ENCODE data around the gene DLG3. TPM values are rescaled to one million over a fixed set of nuclear protein-coding genes. Genes with fewer than 3 reads are reported as not detected.
"Not testable (repeated sequence)": the region's sequence is repeated elsewhere in the genome, so short reads cannot be mapped to it uniquely, and the experiment has no call there.

DLG3 gene
- total RNA-seq (10 to 100 TPM; 27.3 to 40.5 TPM), polyA plus RNA-seq (ENCODE audit: insufficient read length in 2 of 2) (10 to 100 TPM; 47.9 to 50.1 TPM)
- long read RNA-seq, donor 1, full-length matches to known transcripts, result 2 of 2 reads
- long read RNA-seq, donor 1, partial matches to known transcripts, result 0 of 2 reads
- long read RNA-seq, donor 1, other reads (novel, unspliced or antisense), result 0 of 2 reads
- long read RNA-seq, donor 2, result 0 reads
- long read RNA-seq, donor 3, result 0 reads
- long read RNA-seq, donor 4, full-length matches to known transcripts, result 3 of 43 reads
- long read RNA-seq, donor 4, partial matches to known transcripts, result 40 of 43 reads
- long read RNA-seq, donor 4, other reads (novel, unspliced or antisense), result 0 of 43 reads

DNA sequence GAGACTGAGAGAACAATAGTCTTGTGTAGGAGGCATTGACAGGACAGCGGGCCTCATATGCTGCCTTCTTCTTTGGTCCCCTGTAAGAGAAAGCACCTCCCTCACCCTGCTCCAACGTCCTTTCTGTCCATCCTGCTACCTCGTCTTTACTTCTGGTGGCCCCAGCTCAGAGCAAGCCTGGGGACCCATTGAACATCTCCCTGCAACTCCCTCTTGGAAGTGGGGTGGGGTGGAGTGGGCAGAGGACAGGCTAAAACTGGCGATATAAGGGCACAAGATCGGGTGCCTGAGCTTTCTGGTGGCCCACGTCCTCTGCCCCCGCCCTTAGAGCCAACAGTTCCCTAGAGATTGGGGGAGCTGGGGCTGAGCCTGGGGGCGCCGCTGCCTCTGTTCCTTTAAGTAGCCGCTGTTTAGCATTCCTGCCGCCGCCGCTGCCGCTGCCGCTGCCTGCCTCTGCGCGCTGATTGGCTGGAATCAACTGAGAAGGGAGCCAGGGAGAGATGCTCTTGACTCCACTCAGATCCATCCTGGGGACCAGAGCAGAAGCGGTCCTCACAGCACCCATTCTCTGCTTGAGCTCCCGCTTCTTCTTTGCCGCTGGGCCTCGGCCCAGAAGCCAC, at the start of gene DLG3:
DLG3 (plus strand) TSS at position 510 of the 620 bp plus-strand sequence. CDS start 367 bp downstream, outside the sequence.
- peaks cover 8% of the 10 kb centered on the region for H3K27me3 ChIP-seq (ENCODE audit: control insufficient read depth, insufficient read depth, low read length)
- no peaks in the 10 kb centered on the region for H3K9me3 ChIP-seq (ENCODE audit: control insufficient read depth, insufficient read depth, low read length)
- peaks cover 3% of the 10 kb centered on the region for H3K36me3 ChIP-seq (ENCODE audit: control insufficient read depth, insufficient read depth, low read length)
- H3K4me1 ChIP-seq (ENCODE audit: control insufficient read depth, insufficient read depth, low read length), result peaks cover 21% of the 10 kb centered on the region
- peak in 4 of 6 donors; percentile 54 to 94 (median 76) for DNase-seq (ENCODE audit: low read depth in 4 of 6, low spot score in 6 of 6)
- peak within 1 kb of the TSS; percentile 39 for H3K4me3 ChIP-seq (ENCODE audit: low read depth, low read length)
- WGBS (ENCODE audit: insufficient coverage), result 19% methylated on average over 18 of the region's 21 CpGs
- H3K27ac ChIP-seq (ENCODE audit: low read depth, low read length), result no peak within 1 kb of the TSS

DNA sequence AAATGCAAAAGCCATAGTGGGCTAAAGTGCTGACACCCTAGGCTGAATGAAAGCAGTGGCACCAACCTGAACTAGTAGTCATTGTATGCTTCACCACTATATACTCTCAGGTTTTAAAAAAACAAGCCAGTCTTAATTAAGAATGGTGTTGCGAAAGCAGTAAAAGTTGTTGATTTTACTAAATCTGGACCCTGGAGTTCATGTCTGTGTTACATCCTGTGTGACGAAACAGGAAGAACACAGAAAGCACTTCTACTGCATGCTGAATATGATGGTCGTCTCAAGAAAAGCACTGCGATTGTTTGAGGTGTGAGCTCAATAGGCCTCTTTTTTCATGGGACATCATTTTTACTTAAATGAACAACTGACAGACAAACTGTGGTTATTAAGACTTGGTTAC, 45.7 kb upstream of the DLG3 start:
- Histone ChIP-seq H3K4me1 (ENCODE audit: control insufficient read depth, insufficient read depth, low read length) (no peaks in the 10 kb centered on the region), H3K27me3 (ENCODE audit: control insufficient read depth, insufficient read depth, low read length) (no peaks in the 10 kb centered on the region), H3K27ac (ENCODE audit: low read depth, low read length) (no peak overlapping the region), H3K36me3 (ENCODE audit: control insufficient read depth, insufficient read depth, low read length) (no peaks in the 10 kb centered on the region), H3K4me3 (ENCODE audit: low read depth, low read length) (no peak overlapping the region), H3K9me3 (ENCODE audit: control insufficient read depth, insufficient read depth, low read length) (no peaks in the 10 kb centered on the region)
- WGBS (ENCODE audit: insufficient coverage), result 83% methylated on average over 2 of the region's 4 CpGs
- DNase-seq (ENCODE audit: low read depth in 4 of 6, low spot score in 6 of 6), result no peak

GRCh38 chrX:70400181-70400580, 44.5 kb upstream of the DLG3 start:
- not testable (repeated sequence) for DNase-seq (ENCODE audit: low read depth in 4 of 6, low spot score in 6 of 6); H3K36me3 ChIP-seq (ENCODE audit: control insufficient read depth, insufficient read depth, low read length); H3K4me3 ChIP-seq (ENCODE audit: low read depth, low read length); H3K4me1 ChIP-seq (ENCODE audit: control insufficient read depth, insufficient read depth, low read length); H3K27ac ChIP-seq (ENCODE audit: low read depth, low read length); H3K9me3 ChIP-seq (ENCODE audit: control insufficient read depth, insufficient read depth, low read length); H3K27me3 ChIP-seq (ENCODE audit: control insufficient read depth, insufficient read depth, low read length)
- no CpG with 5 or more reads among the region's 3 CpGs for WGBS (ENCODE audit: insufficient coverage)

- Histone ChIP-seq H3K27ac (ENCODE audit: low read depth, low read length) (no peak overlapping the region), H3K4me1 (ENCODE audit: control insufficient read depth, insufficient read depth, low read length) (no peaks in the 10 kb centered on the region), H3K4me3 (ENCODE audit: low read depth, low read length) (no peak overlapping the region), H3K27me3 (ENCODE audit: control insufficient read depth, insufficient read depth, low read length) (no peaks in the 10 kb centered on the region), H3K36me3 (ENCODE audit: control insufficient read depth, insufficient read depth, low read length) (no peaks in the 10 kb centered on the region), H3K9me3 (ENCODE audit: control insufficient read depth, insufficient read depth, low read length) (no peaks in the 10 kb centered on the region)
- WGBS (ENCODE audit: insufficient coverage), result no CpG with 5 or more reads among the region's 2 CpGs
- no peak for DNase-seq (ENCODE audit: low read depth in 4 of 6, low spot score in 6 of 6)
Observed at GRCh38 chrX:70402721-70403120, 41.9 kb upstream of the DLG3 start.

DNA sequence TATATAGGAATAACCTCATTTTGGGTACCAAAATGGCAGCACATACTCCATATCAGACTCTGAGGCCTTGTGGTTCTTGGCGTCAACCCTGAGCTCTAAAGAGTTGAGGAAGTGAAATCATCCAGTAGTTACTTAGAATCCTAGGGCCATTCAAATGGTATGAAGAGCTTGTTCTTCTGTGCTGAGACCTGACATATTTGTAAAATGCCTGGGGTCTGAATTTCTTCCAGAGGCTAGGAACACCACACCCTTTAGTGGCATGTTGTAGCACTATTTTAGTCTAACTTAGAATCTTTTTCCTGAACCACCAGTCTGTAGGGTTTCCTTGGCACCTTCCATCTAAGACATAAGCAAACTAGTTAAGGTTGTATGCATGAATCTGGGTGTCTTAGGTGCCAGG, 39.6 kb upstream of the DLG3 start:
- Histone ChIP-seq H3K27me3 (ENCODE audit: control insufficient read depth, insufficient read depth, low read length) (no peaks in the 10 kb centered on the region), H3K36me3 (ENCODE audit: control insufficient read depth, insufficient read depth, low read length) (no peaks in the 10 kb centered on the region), H3K27ac (ENCODE audit: low read depth, low read length) (no peak overlapping the region), H3K4me1 (ENCODE audit: control insufficient read depth, insufficient read depth, low read length) (no peaks in the 10 kb centered on the region), H3K9me3 (ENCODE audit: control insufficient read depth, insufficient read depth, low read length) (no peaks in the 10 kb centered on the region), H3K4me3 (ENCODE audit: low read depth, low read length) (no peak overlapping the region)
- no peak for DNase-seq (ENCODE audit: low read depth in 4 of 6, low spot score in 6 of 6)
- no CpG with 5 or more reads among the region's 1 CpG for WGBS (ENCODE audit: insufficient coverage)

DNA sequence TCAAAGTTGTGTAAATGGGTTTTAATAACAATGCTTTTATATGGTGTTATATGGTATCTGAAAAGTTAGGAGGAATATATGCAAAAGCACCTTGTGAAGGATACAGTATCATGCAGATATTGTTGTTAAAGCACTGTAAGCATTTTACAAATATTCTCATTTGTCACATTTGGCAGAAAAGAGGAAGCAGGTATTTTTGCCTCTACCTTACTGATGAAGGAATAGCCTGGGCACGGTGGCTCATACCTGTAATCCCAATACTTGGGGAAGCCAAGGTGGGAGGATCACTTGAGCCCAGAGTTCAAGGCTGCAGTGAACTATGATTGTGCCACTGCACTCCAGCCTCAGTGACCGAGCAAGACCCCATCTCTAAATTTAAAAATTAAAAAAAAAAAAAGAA, 33.7 kb upstream of the DLG3 start:
- Histone ChIP-seq H3K9me3 (ENCODE audit: control insufficient read depth, insufficient read depth, low read length) (no peaks in the 10 kb centered on the region), H3K27ac (ENCODE audit: low read depth, low read length) (no peak overlapping the region), H3K4me1 (ENCODE audit: control insufficient read depth, insufficient read depth, low read length) (no peaks in the 10 kb centered on the region), H3K4me3 (ENCODE audit: low read depth, low read length) (no peak overlapping the region), H3K27me3 (ENCODE audit: control insufficient read depth, insufficient read depth, low read length) (no peaks in the 10 kb centered on the region), H3K36me3 (ENCODE audit: control insufficient read depth, insufficient read depth, low read length) (no peaks in the 10 kb centered on the region)
- no peak for DNase-seq (ENCODE audit: low read depth in 4 of 6, low spot score in 6 of 6)
- WGBS (ENCODE audit: insufficient coverage), result 63% methylated on average over 1 of the region's 2 CpGs

GRCh38 chrX:70411475-70411874, 33.2 kb upstream of the DLG3 start:
- no peak for DNase-seq (ENCODE audit: low read depth in 4 of 6, low spot score in 6 of 6)
- WGBS (ENCODE audit: insufficient coverage), result 68% methylated on average over 3 of the region's 3 CpGs
- Histone ChIP-seq H3K4me1 (ENCODE audit: control insufficient read depth, insufficient read depth, low read length) (no peaks in the 10 kb centered on the region), H3K27me3 (ENCODE audit: control insufficient read depth, insufficient read depth, low read length) (no peaks in the 10 kb centered on the region), H3K9me3 (ENCODE audit: control insufficient read depth, insufficient read depth, low read length) (no peaks in the 10 kb centered on the region), H3K4me3 (ENCODE audit: low read depth, low read length) (no peak overlapping the region), H3K36me3 (ENCODE audit: control insufficient read depth, insufficient read depth, low read length) (no peaks in the 10 kb centered on the region), H3K27ac (ENCODE audit: low read depth, low read length) (no peak overlapping the region)

- no peaks in the 10 kb centered on the region for H3K27me3 ChIP-seq (ENCODE audit: control insufficient read depth, insufficient read depth, low read length)
- 28% methylated on average over 2 of the region's 2 CpGs for WGBS (ENCODE audit: insufficient coverage)
- peaks cover 5% of the 10 kb centered on the region for H3K36me3 ChIP-seq (ENCODE audit: control insufficient read depth, insufficient read depth, low read length)
- no peaks in the 10 kb centered on the region for H3K9me3 ChIP-seq (ENCODE audit: control insufficient read depth, insufficient read depth, low read length)
- no peak overlapping the region for H3K4me3 ChIP-seq (ENCODE audit: low read depth, low read length)
- peak in 4 of 6 donors; percentile 54 to 92 (median 78) for DNase-seq (ENCODE audit: low read depth in 4 of 6, low spot score in 6 of 6)
- no peak overlapping the region for H3K27ac ChIP-seq (ENCODE audit: low read depth, low read length)
- H3K4me1 ChIP-seq (ENCODE audit: control insufficient read depth, insufficient read depth, low read length), result peaks cover 46% of the 10 kb centered on the region
Observed at GRCh38 chrX:70421618-70422017, 23.0 kb upstream of the DLG3 start.

DNA sequence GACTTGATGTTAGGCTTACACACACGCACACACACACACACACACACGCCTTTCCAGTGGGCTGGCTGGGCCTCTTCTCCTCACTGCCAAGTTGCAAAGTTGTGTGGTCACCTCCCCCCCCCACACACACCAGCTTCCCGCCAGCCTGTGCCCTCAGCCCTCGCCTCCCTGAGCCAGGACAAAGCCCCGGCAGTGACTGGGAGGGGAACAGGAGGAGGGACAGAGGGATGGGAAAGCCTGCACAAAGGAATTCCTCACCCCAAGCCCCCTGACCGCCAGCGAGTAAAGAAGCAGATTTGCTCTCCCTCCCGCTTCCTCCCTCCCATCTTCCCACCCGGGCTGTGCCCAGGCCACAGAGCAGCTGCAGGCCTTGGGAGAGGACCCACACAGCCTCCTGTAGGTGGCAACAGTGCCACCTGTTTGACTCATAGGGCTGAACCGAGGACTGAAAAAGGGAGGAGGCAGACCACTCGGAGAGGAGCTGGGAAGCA, 21.7 kb upstream of the DLG3 start, which contains the start of gene GDPD2:
GDPD2 (plus strand) TSS at position 464 of the 491 bp plus-strand sequence. CDS start 1,671 bp downstream, outside the sequence.
- WGBS (ENCODE audit: insufficient coverage), result 26% methylated on average over 6 of the region's 11 CpGs
- peak in 4 of 6 donors; percentile 50 to 87 (median 73) for DNase-seq (ENCODE audit: low read depth in 4 of 6, low spot score in 6 of 6)
- Histone ChIP-seq H3K27ac (ENCODE audit: low read depth, low read length) (peak within 1 kb of the TSS; percentile 65), H3K27me3 (ENCODE audit: control insufficient read depth, insufficient read depth, low read length) (no peaks in the 10 kb centered on the region), H3K9me3 (ENCODE audit: control insufficient read depth, insufficient read depth, low read length) (no peaks in the 10 kb centered on the region), H3K4me3 (ENCODE audit: low read depth, low read length) (peak within 1 kb of the TSS; percentile 28), H3K36me3 (ENCODE audit: control insufficient read depth, insufficient read depth, low read length) (peaks cover 6% of the 10 kb centered on the region), H3K4me1 (ENCODE audit: control insufficient read depth, insufficient read depth, low read length) (peaks cover 46% of the 10 kb centered on the region)

Data from spinal cord (tissue), 10 donors.